Right atrium auricular region (tissue), 2 donors: ENCODE data around the gene BLID. TPM values are rescaled to one million over a fixed set of nuclear protein-coding genes. Genes with fewer than 3 reads are reported as not detected.

Experiments used
- DNase-seq: peaks from one replicate; pipeline ENCODE4 v3.0.0-alpha.2; 2019; ENCODE audit warnings: low spot score
- H3K27ac ChIP-seq, 2 donors: fragments of 200-600 bp; sonication (generic); 1 replicate in 1 of 2; 2 replicates in 1 of 2; pipeline ENCODE4 v1.5.1; 2016 to 2019
- H3K27me3 ChIP-seq, 2 donors: fragments of 200-600 bp; sonication (generic); one replicate each; pipeline versions ENCODE4 v1.5.1 to v1.6.0; 2017 to 2019
- H3K36me3 ChIP-seq: fragments of 200-600 bp; sonication (generic); one replicate; pipeline ENCODE4 v1.5.1; 2016
- H3K4me1 ChIP-seq, 2 donors: fragments of 200-600 bp; sonication (generic); one replicate each; pipeline versions ENCODE4 v1.5.1 to v1.6.0; 2017 to 2019
- H3K4me3 ChIP-seq, 2 donors: fragments of 200-600 bp; sonication (generic); 1 replicate in 1 of 2; 2 replicates in 1 of 2; pipeline ENCODE4 v1.5.1; 2017 to 2019; ENCODE audit warnings: mild to moderate bottlenecking in 1 of 2, moderate library complexity in 1 of 2
- H3K9me3 ChIP-seq, 2 donors: fragments of 200-600 bp; sonication (generic); one replicate each; pipeline ENCODE4 v1.5.1; 2019
- CTCF ChIP-seq, 2 donors: fragments of 200-600 bp; sonication (generic); IDR thresholded peaks; one replicate each; pipeline ENCODE4 v1.5.1; 2019; ENCODE audit warnings: antibody characterized with exemption in 2 of 2
- total RNA-seq, 2 donors: library from RNA; depleted of rRNA; stranded (reverse); fragments of >200 nt; gene quantifications; one replicate each; pipeline ENCODE4 v1.1.0, GENCODE V29; 2016

The BLID gene
- total RNA-seq, 2 donors from 2014 or later, result 1.1 to 1.2 TPM

DNA sequence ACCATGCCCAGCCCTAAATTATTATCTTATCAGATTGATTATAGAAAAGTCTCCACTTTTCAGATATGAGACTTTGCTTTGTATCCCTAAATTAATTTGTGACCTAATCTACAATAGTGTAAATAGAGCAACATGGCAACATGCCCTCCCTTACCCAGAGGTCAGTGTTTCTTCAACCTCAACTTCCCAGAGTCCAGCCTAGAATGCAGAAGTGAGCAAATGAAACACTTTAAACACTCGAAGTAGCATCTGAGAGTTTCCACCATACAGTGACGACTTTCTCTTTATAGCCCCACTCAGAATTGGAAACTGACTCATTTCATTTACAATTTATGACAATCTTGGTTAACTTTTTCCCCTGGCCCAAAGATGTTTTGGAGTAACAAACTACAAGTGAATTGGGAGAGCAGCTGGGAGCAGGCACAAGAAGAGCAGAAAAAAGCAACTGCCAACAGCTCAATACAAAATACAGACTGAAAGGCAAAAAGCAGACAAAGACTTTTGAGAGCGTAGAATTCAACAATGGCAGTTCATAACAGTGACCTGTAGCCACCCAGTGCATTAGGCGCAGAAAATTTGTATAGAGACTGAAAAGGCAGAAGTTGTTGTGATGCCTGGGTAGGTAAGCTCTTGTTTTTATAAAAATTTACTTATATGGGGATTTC, 10.1 kb upstream of the BLID start:
- no peak for TF ChIP-seq CTCF (IDR thresholded peaks at IDR 0.05)
- H3K9me3 ChIP-seq, result no peaks in the 10 kb centered on the region
- no peak overlapping the region for H3K27ac ChIP-seq
- H3K36me3 ChIP-seq, result no peaks in the 10 kb centered on the region
- H3K4me3 ChIP-seq, result no peak overlapping the region
- no peak for DNase-seq
- no peaks in the 10 kb centered on the region for H3K4me1 ChIP-seq
- H3K27me3 ChIP-seq, result no peaks in the 10 kb centered on the region

- no peak for DNase-seq
- H3K27ac ChIP-seq, result no peak overlapping the region
- H3K36me3 ChIP-seq, result no peaks in the 10 kb centered on the region
- no peak overlapping the region for H3K4me3 ChIP-seq
- H3K9me3 ChIP-seq, result no peaks in the 10 kb centered on the region
- TF ChIP-seq CTCF (IDR thresholded peaks at IDR 0.05), result no peak
- H3K4me1 ChIP-seq, result no peaks in the 10 kb centered on the region
- no peaks in the 10 kb centered on the region for H3K27me3 ChIP-seq
Observed at GRCh38 chr11:122123263-122123929, 7.4 kb upstream of the BLID start.

- no peak for DNase-seq
- Histone ChIP-seq H3K4me1 (no peaks in the 10 kb centered on the region), H3K36me3 (no peaks in the 10 kb centered on the region), H3K27ac (no peak overlapping the region), H3K27me3 (no peaks in the 10 kb centered on the region), H3K4me3 (no peak overlapping the region), H3K9me3 (no peaks in the 10 kb centered on the region)
- TF ChIP-seq CTCF (IDR thresholded peaks at IDR 0.05), result no peak
Observed at GRCh38 chr11:122122179-122122578, 6.2 kb upstream of the BLID start.

GRCh38 chr11:122120096-122120495, 4.1 kb upstream of the BLID start:
- DNase-seq, result no peak
- no peaks in the 10 kb centered on the region for H3K27me3 ChIP-seq
- no peak overlapping the region for H3K4me3 ChIP-seq
- no peaks in the 10 kb centered on the region for H3K4me1 ChIP-seq
- H3K27ac ChIP-seq, result no peak overlapping the region
- H3K9me3 ChIP-seq, result no peaks in the 10 kb centered on the region
- no peaks in the 10 kb centered on the region for H3K36me3 ChIP-seq
- no peak for TF ChIP-seq CTCF (IDR thresholded peaks at IDR 0.05)

DNA sequence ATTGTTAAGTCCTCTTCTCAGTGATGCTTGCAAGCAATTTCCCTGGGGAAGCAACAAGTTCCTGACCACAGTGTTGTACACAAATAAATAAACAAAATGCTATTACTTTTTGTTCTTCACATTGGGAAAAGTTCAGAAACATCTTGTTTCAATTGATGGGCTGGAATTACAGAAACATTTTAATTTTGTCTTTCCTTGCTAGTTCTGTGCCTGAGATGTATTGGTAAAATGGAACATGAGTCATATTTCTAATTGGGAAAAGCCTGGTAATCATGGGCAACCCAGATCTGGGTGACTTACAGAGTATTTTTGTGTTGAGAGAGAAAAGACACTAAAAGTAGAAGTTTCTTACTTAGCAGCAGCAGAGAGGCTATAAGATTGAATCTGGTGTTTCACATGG, 576 bp upstream of the BLID start:
- no peak for TF ChIP-seq CTCF (IDR thresholded peaks at IDR 0.05)
- no peaks in the 10 kb centered on the region for H3K4me1 ChIP-seq
- no peak for DNase-seq
- no peaks in the 10 kb centered on the region for H3K36me3 ChIP-seq
- H3K27ac ChIP-seq, result no peak overlapping the region
- no peak overlapping the region for H3K4me3 ChIP-seq
- no peaks in the 10 kb centered on the region for H3K9me3 ChIP-seq
- no peaks in the 10 kb centered on the region for H3K27me3 ChIP-seq
